Measurements from ENCODE around the gene NCAM2. TPM values are rescaled to one million over a fixed set of nuclear protein-coding genes. Genes with fewer than 3 reads are reported as not detected.

NCAM2 gene
- total and polyA plus RNA-seq, 2 of the 8 experiments (the other 6 are each of a cell fraction or from before 2014, with no cell fraction given): 0.14 to 1.1 TPM

- no peak overlapping the region for H3K4me2 ChIP-seq (ENCODE audit: insufficient read depth in 1 of 2, low read depth in 2 of 2, low read length in 2 of 2)
- H3K27ac ChIP-seq (ENCODE audit: low read depth, low read length): no peak overlapping the region
- no peaks in the 10 kb centered on the region for H3K79me1 ChIP-seq (ENCODE audit: low read depth, low read length)
- no peak overlapping the region for H2BK12ac ChIP-seq (ENCODE audit: low read depth, low read length)
- POLR2A ChIA-PET (ENCODE audit: partially characterized antibody): no interaction called here
- FAIRE-seq (no peak), DNase-seq (ENCODE audit: low read depth in 1 of 2, low spot score in 2 of 2) (no peak)
- H2BK120ac ChIP-seq (replicated peaks; ENCODE audit: low read depth, low read length): no peak overlapping the region
- H3K79me2 ChIP-seq (ENCODE audit: control insufficient read depth in 1 of 2, insufficient read depth in 2 of 2, low read length in 2 of 2): no peaks in the 10 kb centered on the region
- H3K56ac ChIP-seq (replicated peaks; ENCODE audit: insufficient read length, low read depth, low read length): no peak overlapping the region
- H4K91ac ChIP-seq (replicated peaks; ENCODE audit: insufficient read length, low read length): no peak overlapping the region
- H2AFZ ChIP-seq (ENCODE audit: low read length): no peak overlapping the region
- no peaks in the 10 kb centered on the region for H3K4me1 ChIP-seq (replicated peaks in 1 of 4; ENCODE audit: control insufficient read depth in 3 of 4, insufficient read depth in 4 of 4, low read length in 3 of 4)
- H4K20me1 ChIP-seq (replicated peaks in 1 of 2; ENCODE audit: control insufficient read depth in 1 of 2, insufficient read depth in 2 of 2, low read length in 2 of 2): no peaks in the 10 kb centered on the region
- H3K4me3 ChIP-seq (ENCODE audit: extremely low read depth in 1 of 4, insufficient read depth in 2 of 4, low read depth in 3 of 4, low read length in 4 of 4): no peak overlapping the region
- H2AK5ac ChIP-seq (ENCODE audit: low read depth, low read length): no peak overlapping the region
- H3K9me3 ChIP-seq (ENCODE audit: insufficient read depth in 2 of 2, low read depth in 1 of 2, low read length in 1 of 2): no peaks in the 10 kb centered on the region
- no peak overlapping the region for H3K9ac ChIP-seq (replicated peaks in 1 of 4; ENCODE audit: extremely low read depth in 1 of 4, low read depth in 3 of 4, low read length in 3 of 4)
- H4K5ac ChIP-seq (ENCODE audit: insufficient read length, low read depth, low read length): no peak overlapping the region
- H3K36me3 ChIP-seq (ENCODE audit: control insufficient read depth in 2 of 4, insufficient read depth in 4 of 4, low read length in 3 of 4): no peaks in the 10 kb centered on the region
- no peak overlapping the region for H2BK15ac ChIP-seq (ENCODE audit: low read length)
- 89% methylated on average over 2 of the region's 2 CpGs; no CpG with 5 or more reads in 1 of the 2 experiments for WGBS, 2 experiments (ENCODE audit: extremely low coverage in 1 of 2, insufficient coverage in 1 of 2, insufficient read length in 1 of 2, insufficient replicate concordance in 2 of 2, low coverage in 1 of 2, low lambda C conversion rate in 2 of 2, missing lambda C conversion rate in 1 of 2)
- H3K4ac ChIP-seq (replicated peaks; ENCODE audit: insufficient read length, low read depth, low read length): no peak overlapping the region
- no peak overlapping the region for H2BK5ac ChIP-seq (ENCODE audit: low read depth, low read length)
- no peak overlapping the region for H4K8ac ChIP-seq (ENCODE audit: extremely low read depth, insufficient read depth, low read length)
- TF ChIP-seq SP2 (IDR thresholded peaks at IDR 0.05; ENCODE audit: low read length): no peak
- TF ChIP-seq CHD2 (IDR thresholded peaks at IDR 0.05; ENCODE audit: low read length): no peak
- TF ChIP-seq GABPA (IDR thresholded peaks at IDR 0.05; ENCODE audit: borderline replicate concordance, insufficient read depth, low read length): no peak
- TF ChIP-seq CREB1 (IDR thresholded peaks at IDR 0.05): no peak
- no peak for TF ChIP-seq CEBPB (IDR thresholded peaks at IDR 0.05; ENCODE audit: low read depth, low read length)
- no peak for TF ChIP-seq JUND (IDR thresholded peaks at IDR 0.05; ENCODE audit: low read length)
- no peak for TF ChIP-seq NANOG (IDR thresholded peaks at IDR 0.05; ENCODE audit: insufficient read depth, low read depth, low read length, poor library complexity, severe bottlenecking)
- TF ChIP-seq TAF7 (optimal IDR thresholded peaks at IDR 0.05; ENCODE audit: borderline replicate concordance, low read depth, low read length): no peak
- no peak for TF ChIP-seq RXRA (IDR thresholded peaks at IDR 0.05; ENCODE audit: insufficient read depth, low read depth, low read length)
- TF ChIP-seq ASH2L (IDR thresholded peaks at IDR 0.05; ENCODE audit: low read length): no peak
- TF ChIP-seq MAX (IDR thresholded peaks at IDR 0.05): no peak
- CTCF ChIA-PET (ENCODE audit: partially characterized antibody): interaction anchor here (0.6 kb wide), 1 partner anchor 26 kb away, joined by 3 read pairs; no protein-coding TSS in a partner anchor
- H2BK20ac ChIP-seq (ENCODE audit: low read length): no peak overlapping the region
- H3K18ac ChIP-seq (ENCODE audit: extremely low read depth, low read length): no peak overlapping the region
- H3K23me2 ChIP-seq (ENCODE audit: low read depth, low read length): no peaks in the 10 kb centered on the region
- H3K23ac ChIP-seq (ENCODE audit: insufficient read length): no peak overlapping the region
- no peak overlapping the region for H3K14ac ChIP-seq (ENCODE audit: insufficient read length)
- no peaks in the 10 kb centered on the region for H3K27me3 ChIP-seq (replicated peaks in 1 of 4; ENCODE audit: control insufficient read depth in 3 of 4, extremely low read depth in 1 of 4, insufficient read depth in 3 of 4, low read length in 3 of 4)
Measured at GRCh38 chr21:21301013-21301412, 302.8 kb downstream of the NCAM2 start.
